Fibroblast of lung (primary cell): Measurements from ENCODE around the gene ERBB2. TPM values are rescaled to one million over a fixed set of nuclear protein-coding genes. Genes with fewer than 3 reads are reported as not detected.

ENCODE experiments used
- DNase-seq, 2 donors: peaks; one replicate each; pipeline versions ENCODE4 v3.0.0 to v3.0.0-alpha.2; 2010; ENCODE audit warnings: low read depth in 2 of 2
- H2AFZ ChIP-seq: 2 replicates; pipeline ENCODE4 v1.5.1; 2012; ENCODE audit warnings: low read length, control low read depth, inconsistent platforms
- H3K27ac ChIP-seq: 2 replicates; pipeline ENCODE4 v1.5.1; 2011; ENCODE audit warnings: low read length, control low read depth; ENCODE audit not compliant: insufficient read depth
- H3K27me3 ChIP-seq: 2 replicates; pipeline ENCODE4 v1.5.1; 2011; ENCODE audit warnings: mild to moderate bottlenecking, low read length; ENCODE audit not compliant: control insufficient read depth, insufficient read depth
- H3K36me3 ChIP-seq: 2 replicates; pipeline ENCODE4 v1.5.1; 2011; ENCODE audit warnings: low read length; ENCODE audit not compliant: control insufficient read depth, insufficient read depth
- H3K4me1 ChIP-seq: 2 replicates; pipeline ENCODE4 v1.5.1; 2011; ENCODE audit warnings: low read length; ENCODE audit not compliant: control insufficient read depth, insufficient read depth; ENCODE audit errors: extremely low read depth
- H3K4me2 ChIP-seq: 2 replicates; pipeline ENCODE4 v1.5.1; 2011; ENCODE audit warnings: low read length, control low read depth; ENCODE audit not compliant: insufficient read depth; ENCODE audit errors: extremely low read depth
- H3K4me3 ChIP-seq, 4 experiments: fragments of 200-600 bp in 1 of 4; sonication (generic) in 1 of 4; replicated peaks in 1 of 4; 2 replicates each; pipeline ENCODE4 v1.5.1; 2011 to 2016; ENCODE audit warnings: low read length in 4 of 4, low read depth in 3 of 4, mild to moderate bottlenecking in 3 of 4, control low read depth in 2 of 4, inconsistent platforms in 1 of 4, mixed read lengths in 1 of 4; ENCODE audit not compliant: insufficient read depth in 1 of 4; ENCODE audit errors: control extremely low read depth in 1 of 4
- H3K79me2 ChIP-seq: 2 replicates; pipeline ENCODE4 v1.5.1; 2012; ENCODE audit warnings: mild to moderate bottlenecking, low read length, inconsistent platforms; ENCODE audit not compliant: control insufficient read depth, insufficient read depth
- H3K9ac ChIP-seq: 2 replicates; pipeline ENCODE4 v1.5.1; 2011; ENCODE audit warnings: mild to moderate bottlenecking, low read length, control low read depth; ENCODE audit not compliant: insufficient read depth
- H3K9me3 ChIP-seq: 2 replicates; pipeline ENCODE4 v1.5.1; 2012; ENCODE audit warnings: low read depth, low read length; ENCODE audit not compliant: control insufficient read depth, insufficient read depth
- H4K20me1 ChIP-seq: 2 replicates; pipeline ENCODE4 v1.5.1; 2011; ENCODE audit warnings: low read length; ENCODE audit not compliant: control insufficient read depth, insufficient read depth; ENCODE audit errors: extremely low read depth
- CTCF ChIP-seq, 2 donors: IDR thresholded peaks in 1 of 2; conservative IDR thresholded peaks in 1 of 2; 1 replicate in 1 of 2; 2 replicates in 1 of 2; pipeline ENCODE4 v1.5.1; 2011 to 2012; ENCODE audit warnings: low read length in 2 of 2, control low read depth in 1 of 2, inconsistent platforms in 1 of 2, low read depth in 1 of 2, mild to moderate bottlenecking in 1 of 2
- EZH2 ChIP-seq: IDR thresholded peaks from 2 replicates; pipeline ENCODE4 v1.5.1; 2012; ENCODE audit warnings: low read length, control low read depth, mild to moderate bottlenecking; ENCODE audit errors: missing control alignments
- polyA plus RNA-seq, 2 donors: library from polyadenylated mRNA; depleted of rRNA in 1 of 2; stranded (reverse) in 1 of 2; unstranded in 1 of 2; fragments of >200 nt; gene quantifications; 2 replicates each; pipeline ENCODE4 v1.2.1, GENCODE V29; 2011 to 2012; ENCODE audit warnings: missing spikeins in 1 of 2
- total RNA-seq: library from RNA; depleted of rRNA; stranded (reverse); fragments of >200 nt; gene quantifications from 2 replicates; pipeline ENCODE4 v1.2.1, GENCODE V29; 2014

Gene ERBB2
- total and polyA plus RNA-seq, 2 donors (not counting 1 experiment from before 2014, with no cell fraction given) = 24.7 to 33.9 TPM

GRCh38 chr17:39765175-39765574 is 65.3 kb downstream of the ERBB2 start:
- Histone ChIP-seq H3K36me3 (no peaks in the 10 kb centered on the region), H3K9ac (no peak overlapping the region), H3K27ac (no peak overlapping the region), H3K9me3 (no peaks in the 10 kb centered on the region), H3K4me3 (no peak overlapping the region), H3K27me3 (peaks cover 8% of the 10 kb centered on the region), H3K4me2 (no peak overlapping the region), H3K79me2 (no peaks in the 10 kb centered on the region), H2AFZ (no peak overlapping the region), H4K20me1 (no peaks in the 10 kb centered on the region), H3K4me1 (peaks cover 2% of the 10 kb centered on the region)
- no peak for DNase-seq
- TF ChIP-seq EZH2 = no peak

GRCh38 chr17:39765766-39766165 is 65.9 kb downstream of the ERBB2 start:
- Histone ChIP-seq H3K9ac (no peak overlapping the region), H3K27ac (no peak overlapping the region), H3K4me3 (no peak overlapping the region), H3K79me2 (no peaks in the 10 kb centered on the region), H2AFZ (no peak overlapping the region), H3K36me3 (no peaks in the 10 kb centered on the region), H3K27me3 (peaks cover 5% of the 10 kb centered on the region), H3K9me3 (no peaks in the 10 kb centered on the region), H3K4me1 (peaks cover 2% of the 10 kb centered on the region), H4K20me1 (no peaks in the 10 kb centered on the region), H3K4me2 (no peak overlapping the region)
- TF ChIP-seq EZH2 (no peak), CTCF (conservative IDR thresholded peaks at IDR 0.05 in 1 of 2, IDR thresholded peaks at IDR 0.05 in 1 of 2; ENCODE audit: low read depth in 1 of 2, low read length in 2 of 2) (no peak)
- DNase-seq = no peak

GRCh38 chr17:39767147-39767546 is 67.3 kb downstream of the ERBB2 start:
- H4K20me1 ChIP-seq = no peaks in the 10 kb centered on the region
- no peaks in the 10 kb centered on the region for H3K79me2 ChIP-seq
- H3K9me3 ChIP-seq = no peaks in the 10 kb centered on the region
- no peak overlapping the region for H3K4me3 ChIP-seq
- H3K27me3 ChIP-seq = peaks cover 8% of the 10 kb centered on the region
- no peak overlapping the region for H3K9ac ChIP-seq
- no peak overlapping the region for H2AFZ ChIP-seq
- TF ChIP-seq CTCF (conservative IDR thresholded peaks at IDR 0.05 in 1 of 2, IDR thresholded peaks at IDR 0.05 in 1 of 2; ENCODE audit: low read depth in 1 of 2, low read length in 2 of 2) (no peak), EZH2 (no peak)
- no peak for DNase-seq
- H3K4me2 ChIP-seq = no peak overlapping the region
- peaks cover 2% of the 10 kb centered on the region for H3K4me1 ChIP-seq
- H3K36me3 ChIP-seq = no peaks in the 10 kb centered on the region
- H3K27ac ChIP-seq = no peak overlapping the region
